Tibial artery (tissue), 4 donors: Measurements from ENCODE around the gene USP32.
A peak's percentile ranks its signal among the peaks of the same experiment; 100 is the strongest.

Source experiments
- DNase-seq, 2 donors: peaks; one replicate each; pipeline ENCODE4 v3.0.0-alpha.2; 2019
- H3K27ac ChIP-seq, 2 donors: fragments of 200-600 bp; sonication (generic) in 1 of 2; 1 replicate in 1 of 2; 2 replicates in 1 of 2; pipeline ENCODE4 v1.5.1; 2018 to 2019; ENCODE audit warnings: mild to moderate bottlenecking in 1 of 2
- H3K27me3 ChIP-seq, 2 donors: fragments of 200-600 bp; sonication (generic) in 1 of 2; one replicate each; pipeline versions ENCODE4 v1.5.1 to v1.6.0; 2016 to 2019
- H3K36me3 ChIP-seq, 3 donors: fragments of 200-600 bp; sonication (generic) in 2 of 3; one replicate each; pipeline ENCODE4 v1.5.1; 2016 to 2019; ENCODE audit warnings: mild to moderate bottlenecking in 2 of 3
- H3K4me1 ChIP-seq, 4 donors: fragments of 200-600 bp; sonication (generic) in 2 of 4; 1 replicate in 3 of 4; 2 replicates in 1 of 4; pipeline ENCODE4 v1.5.1; 2016 to 2019
- H3K4me3 ChIP-seq, 2 donors: fragments of 200-600 bp; sonication (generic) in 1 of 2; 1 replicate in 1 of 2; 2 replicates in 1 of 2; pipeline ENCODE4 v1.5.1; 2018 to 2019; ENCODE audit warnings: mild to moderate bottlenecking in 2 of 2
- H3K9me3 ChIP-seq, 3 donors: fragments of 200-600 bp; sonication (generic) in 1 of 3; one replicate each; pipeline ENCODE4 v1.5.1; 2016 to 2019
- intact Hi-C: fragments of 100-400 bp; cut with DNase I; formaldehyde crosslinking; loops from one replicate; pipeline ENCODE4 v1.15.0; 2023; ENCODE audit warnings: low total_unique reads
- TF ChIP-seq, protein P1 (sequence below), 2 experiments: fragments of 200-600 bp in 1 of 2; fragments of 450-650 bp in 1 of 2; IDR thresholded peaks; one replicate each; pipeline ENCODE4 v1.5.1; 2017 to 2019; ENCODE audit warnings: antibody characterized with exemption in 2 of 2, mild to moderate bottlenecking in 1 of 2, moderate library complexity in 1 of 2

The USP32 gene

DNA sequence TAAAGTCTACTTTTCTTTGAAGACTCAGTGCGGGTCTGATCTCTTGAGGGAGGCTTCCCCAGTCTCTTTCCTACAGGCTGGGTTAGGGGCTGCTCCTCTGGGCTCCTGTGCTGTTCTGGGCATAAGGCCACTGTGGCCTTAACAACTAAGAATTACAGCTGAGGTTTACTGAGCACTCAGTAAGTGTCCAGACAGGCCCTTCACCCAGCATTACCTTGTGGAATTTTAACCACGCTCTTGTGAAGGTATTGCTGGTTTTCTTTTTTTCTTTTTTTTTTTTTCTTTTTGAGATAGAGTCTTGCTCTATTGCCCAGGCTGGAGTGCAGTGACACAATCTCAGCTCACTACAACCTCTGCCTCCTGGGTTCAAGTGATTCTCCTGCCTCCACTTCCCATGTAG lies 245.7 kb downstream of the USP32 start:
- Histone ChIP-seq H3K4me1 (peaks cover 0 to 35% (median 20%) of the 10 kb centered on the region in 4 donors), H3K27ac (no peak overlapping the region), H3K36me3 (no peaks in the 10 kb centered on the region), H3K4me3 (no peak overlapping the region), H3K9me3 (no peaks in the 10 kb centered on the region), H3K27me3 (peaks cover 0 to 74% of the 10 kb centered on the region in 2 donors)
- DNase-seq: no peak
- TF ChIP-seq, protein P1, sequence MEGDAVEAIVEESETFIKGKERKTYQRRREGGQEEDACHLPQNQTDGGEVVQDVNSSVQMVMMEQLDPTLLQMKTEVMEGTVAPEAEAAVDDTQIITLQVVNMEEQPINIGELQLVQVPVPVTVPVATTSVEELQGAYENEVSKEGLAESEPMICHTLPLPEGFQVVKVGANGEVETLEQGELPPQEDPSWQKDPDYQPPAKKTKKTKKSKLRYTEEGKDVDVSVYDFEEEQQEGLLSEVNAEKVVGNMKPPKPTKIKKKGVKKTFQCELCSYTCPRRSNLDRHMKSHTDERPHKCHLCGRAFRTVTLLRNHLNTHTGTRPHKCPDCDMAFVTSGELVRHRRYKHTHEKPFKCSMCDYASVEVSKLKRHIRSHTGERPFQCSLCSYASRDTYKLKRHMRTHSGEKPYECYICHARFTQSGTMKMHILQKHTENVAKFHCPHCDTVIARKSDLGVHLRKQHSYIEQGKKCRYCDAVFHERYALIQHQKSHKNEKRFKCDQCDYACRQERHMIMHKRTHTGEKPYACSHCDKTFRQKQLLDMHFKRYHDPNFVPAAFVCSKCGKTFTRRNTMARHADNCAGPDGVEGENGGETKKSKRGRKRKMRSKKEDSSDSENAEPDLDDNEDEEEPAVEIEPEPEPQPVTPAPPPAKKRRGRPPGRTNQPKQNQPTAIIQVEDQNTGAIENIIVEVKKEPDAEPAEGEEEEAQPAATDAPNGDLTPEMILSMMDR (IDR thresholded peaks at IDR 0.05): no peak
- intact Hi-C loops: loop anchor here (10.0 kb wide), 1 partner anchor 289 kb away; no protein-coding TSS in a partner anchor

DNA sequence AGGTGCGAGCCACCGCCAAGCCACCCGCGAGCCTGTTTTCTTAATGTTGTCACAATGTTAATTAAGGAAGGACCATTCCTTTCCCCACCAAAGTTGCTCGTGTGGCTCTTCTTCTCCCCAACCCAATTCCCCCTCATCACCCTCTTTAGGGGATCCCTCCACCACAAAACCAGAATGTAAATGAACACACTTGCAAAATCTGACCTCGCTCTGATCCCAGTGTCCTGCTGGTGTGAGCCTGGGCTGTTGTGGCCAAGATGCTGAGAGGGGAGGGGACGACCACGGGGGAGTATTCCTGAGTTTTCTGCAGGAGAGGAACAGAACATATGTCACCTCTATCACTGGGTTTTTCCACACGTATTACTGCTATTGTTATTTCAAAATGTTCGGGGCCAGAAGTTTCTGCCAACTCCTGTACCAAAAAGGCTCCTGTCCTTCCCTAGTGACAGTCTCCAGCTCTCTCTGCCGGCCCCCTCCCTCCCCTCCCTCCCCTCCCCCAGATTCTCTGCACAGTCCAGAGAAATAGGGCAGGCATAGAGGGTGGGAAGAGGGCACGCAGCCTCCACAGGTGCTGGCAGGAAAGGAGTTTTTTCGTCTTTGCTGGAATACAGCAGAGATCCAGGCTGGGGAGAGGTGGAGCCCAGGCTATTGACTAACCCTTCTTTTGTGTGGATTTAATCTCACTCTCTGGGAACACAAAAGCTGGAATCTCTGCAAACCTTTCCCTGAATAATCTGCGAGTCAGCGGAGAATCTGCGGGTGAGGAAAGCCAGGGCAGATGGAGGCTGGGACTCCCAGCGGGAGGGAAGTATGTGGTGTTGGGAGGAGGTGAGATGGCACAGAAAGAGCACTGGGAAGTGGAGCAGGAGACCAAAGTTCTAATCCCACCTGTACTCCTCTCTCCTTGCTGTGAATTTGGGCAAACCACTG lies 246.7 kb downstream of the USP32 start:
- Histone ChIP-seq H3K4me1 (peaks cover 0 to 33% (median 24%) of the 10 kb centered on the region in 4 donors), H3K4me3 (no peak overlapping the region), H3K36me3 (no peaks in the 10 kb centered on the region), H3K9me3 (no peaks in the 10 kb centered on the region), H3K27ac (no peak overlapping the region), H3K27me3 (peaks cover 0 to 74% of the 10 kb centered on the region in 2 donors)
- DNase-seq: no peak
- TF ChIP-seq, protein P1 (IDR thresholded peaks at IDR 0.05): no peak
- intact Hi-C loops: loop anchor here (10.0 kb wide), 1 partner anchor 290 kb away; no protein-coding TSS in a partner anchor

DNA sequence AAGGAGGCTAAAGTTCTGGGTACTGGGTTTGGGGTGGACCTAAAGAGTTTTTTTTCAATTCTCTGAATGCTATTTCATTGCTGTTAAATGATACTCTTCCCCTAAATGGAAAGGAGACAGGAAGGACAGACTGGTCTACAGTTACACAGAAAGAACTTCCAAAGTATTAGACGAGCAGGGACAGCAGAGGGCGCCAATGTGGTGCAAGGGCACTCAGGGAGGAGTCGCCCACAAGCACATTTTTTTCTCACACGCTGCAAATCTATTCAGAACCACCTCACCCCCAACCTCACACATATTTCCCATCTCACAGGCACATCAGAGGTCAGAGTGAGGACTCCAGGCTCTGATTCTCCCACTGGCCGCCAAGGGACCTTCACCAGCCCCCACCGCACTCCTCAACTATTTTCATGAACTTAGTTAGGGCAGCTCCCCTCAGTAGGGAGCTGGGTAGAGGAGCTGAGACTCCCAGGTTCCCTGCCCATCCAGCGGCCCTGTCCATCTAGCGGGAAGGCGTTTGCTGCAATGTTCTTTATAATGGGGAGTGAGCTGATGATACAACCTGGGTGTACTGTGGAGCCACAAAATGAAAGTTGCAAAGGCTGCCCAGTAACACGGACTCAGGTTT lies 248.9 kb downstream of the USP32 start:
- peak overlapping the region in 1 of 2 donors; percentile 10 for H3K4me3 ChIP-seq
- peaks cover 0 to 72% of the 10 kb centered on the region in 2 donors for H3K27me3 ChIP-seq
- intact Hi-C loops: loop anchor here (10.0 kb wide), 1 partner anchor 292 kb away; no protein-coding TSS in a partner anchor
- TF ChIP-seq, protein P1 (IDR thresholded peaks at IDR 0.05): peak; percentile 50 to 59
- no peaks in the 10 kb centered on the region for H3K36me3 ChIP-seq
- DNase-seq: peak; percentile 84 to 87
- H3K4me1 ChIP-seq: peaks cover 0 to 35% (median 27%) of the 10 kb centered on the region in 4 donors
- H3K27ac ChIP-seq: no peak overlapping the region
- H3K9me3 ChIP-seq: no peaks in the 10 kb centered on the region

DNA sequence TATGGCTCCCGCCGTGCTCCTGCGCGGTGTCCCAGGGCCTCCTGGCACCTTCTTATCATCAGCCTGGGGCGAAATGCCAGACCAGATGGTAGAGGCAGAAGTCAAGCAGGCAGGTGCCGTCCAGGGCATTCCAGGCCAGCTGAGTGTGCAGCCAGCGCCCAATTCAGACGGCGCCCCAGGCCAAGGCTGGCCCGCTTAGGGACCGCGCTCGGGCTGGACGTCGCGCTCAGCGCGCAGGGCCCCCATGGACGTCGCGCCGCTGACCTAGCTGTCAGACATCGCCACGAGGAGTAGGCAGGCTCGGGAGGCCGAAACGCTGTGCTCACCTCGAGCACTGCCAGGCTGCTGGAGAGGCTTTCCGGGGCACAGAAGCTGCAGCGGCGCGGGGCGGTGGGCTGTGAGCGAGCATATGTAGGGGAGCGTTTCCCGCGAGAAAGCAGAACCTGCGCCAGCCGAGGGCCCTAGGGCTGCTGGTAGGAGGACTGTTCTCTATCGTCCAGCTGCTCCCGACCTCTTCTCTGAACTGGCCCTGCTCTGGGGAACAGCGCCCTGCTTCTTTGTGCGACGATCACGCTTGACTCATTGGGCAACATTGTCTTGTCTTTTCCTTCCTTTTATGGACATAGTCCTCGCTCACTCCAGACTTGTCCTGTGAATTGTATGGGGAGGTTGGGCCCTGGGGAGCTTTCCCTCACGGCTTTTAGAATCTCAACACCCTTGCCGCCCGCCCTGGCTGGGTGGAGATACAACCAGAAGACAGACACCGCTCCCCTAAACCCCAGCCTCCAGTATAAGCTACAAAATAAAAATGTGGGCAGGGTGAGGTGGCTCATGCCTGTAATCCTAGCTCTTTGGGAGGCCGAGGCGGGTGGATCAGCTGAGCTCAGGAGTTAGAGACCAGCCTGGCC lies 250.6 kb downstream of the USP32 start:
- intact Hi-C loops: loop anchor here (10.0 kb wide), 1 partner anchor 293 kb away; no protein-coding TSS in a partner anchor
- Histone ChIP-seq H3K9me3 (no peaks in the 10 kb centered on the region), H3K27me3 (peaks cover 0 to 61% of the 10 kb centered on the region in 2 donors), H3K27ac (no peak overlapping the region), H3K4me3 (no peak overlapping the region), H3K4me1 (peaks cover 0 to 35% (median 27%) of the 10 kb centered on the region in 4 donors), H3K36me3 (no peaks in the 10 kb centered on the region)
- TF ChIP-seq, protein P1 (IDR thresholded peaks at IDR 0.05): no peak
- no peak for DNase-seq
